Mammary epithelial cell (primary cell): ENCODE measurements around the gene FDX1.

Experiments used
- CTCF ChIP-seq, 2 donors: IDR thresholded peaks in 1 of 2; conservative IDR thresholded peaks in 1 of 2; 2 replicates each; pipeline ENCODE4 v1.5.1; 2011 to 2012; ENCODE audit warnings: inconsistent platforms in 2 of 2, low read length in 2 of 2, mild to moderate bottlenecking in 2 of 2, control low read depth in 1 of 2, low read depth in 1 of 2; ENCODE audit not compliant: insufficient read depth in 1 of 2; ENCODE audit errors: extremely low read depth in 1 of 2
- EZH2 ChIP-seq: IDR thresholded peaks from 2 replicates; pipeline ENCODE4 v1.6.1; 2012; ENCODE audit warnings: low read length, inconsistent platforms, borderline replicate concordance

- TF ChIP-seq EZH2 (no peak), CTCF (conservative IDR thresholded peaks at IDR 0.05 in 1 of 2, IDR thresholded peaks at IDR 0.05 in 1 of 2; ENCODE audit: extremely low read depth in 1 of 2, insufficient read depth in 1 of 2, low read depth in 1 of 2, low read length in 2 of 2) (no peak)
These were observed 76.0 kb downstream of the FDX1 start for GRCh38 chr11:110505528-110506284.
